Common myeloid progenitor, CD34-positive (primary cell): ENCODE results near the gene PITPNB.

ENCODE experiments used
- CTCF ChIA-PET: fragments of 350-600 bp; sonication (Branson Sonifier 250); formaldehyde crosslinking; loops from one replicate; lab custom pipeline; 2021; ENCODE audit warnings: antibody characterized with exemption; lab: Charles Lee
- POLR2A ChIA-PET: fragments of 350-600 bp; sonication (Branson Sonifier 250); formaldehyde crosslinking; loops from one replicate; lab custom pipeline; 2021; ENCODE audit warnings: antibody characterized with exemption; lab: Charles Lee
- DNase-seq, 3 donors: peaks; one replicate each; pipeline versions ENCODE4 v3.0.0 to v3.0.0-alpha.2; 2013
- H3K27ac ChIP-seq, 2 experiments: 1 replicate in 1 of 2; 2 replicates in 1 of 2; pipeline ENCODE4 v1.7.0; 2013; ENCODE audit warnings: inconsistent platforms in 2 of 2, low read length in 2 of 2, mild to moderate bottlenecking in 2 of 2, low read depth in 1 of 2, moderate library complexity in 1 of 2; ENCODE audit not compliant: severe bottlenecking in 2 of 2, insufficient read depth in 1 of 2, poor library complexity in 1 of 2
- H3K27me3 ChIP-seq, 5 experiments: replicated peaks in 2 of 5; 1 replicate in 3 of 5; 2 replicates in 2 of 5; pipeline versions ENCODE4 v1.6.1 to v1.7.0; 2013; ENCODE audit warnings: low read length in 4 of 5, mild to moderate bottlenecking in 2 of 5, moderate library complexity in 2 of 5, inconsistent platforms in 1 of 5; ENCODE audit not compliant: insufficient read depth in 5 of 5, control insufficient read depth in 4 of 5
- H3K36me3 ChIP-seq, 4 experiments: 1 replicate in 2 of 4; 2 replicates in 2 of 4; pipeline versions ENCODE4 v1.6.1 to v1.7.0; 2013; ENCODE audit warnings: low read length in 3 of 4, control low read depth in 1 of 4, mild to moderate bottlenecking in 1 of 4; ENCODE audit not compliant: control insufficient read depth in 4 of 4, insufficient read depth in 4 of 4
- H3K4me1 ChIP-seq, 4 experiments: 1 replicate in 3 of 4; 2 replicates in 1 of 4; pipeline versions ENCODE4 v1.6.1 to v1.7.1; 2013; ENCODE audit warnings: low read length in 3 of 4, mild to moderate bottlenecking in 3 of 4, control low read depth in 1 of 4, inconsistent platforms in 1 of 4, moderate library complexity in 1 of 4; ENCODE audit not compliant: control insufficient read depth in 4 of 4, insufficient read depth in 4 of 4; ENCODE audit errors: control extremely low read depth in 1 of 4
- H3K4me3 ChIP-seq, 7 experiments: 1 replicate in 4 of 7; 2 replicates in 3 of 7; pipeline versions ENCODE4 v1.5.1 to v1.7.0; 2013; ENCODE audit warnings: mild to moderate bottlenecking in 7 of 7, low read length in 6 of 7, moderate library complexity in 6 of 7, inconsistent platforms in 2 of 7, low read depth in 2 of 7, control low read depth in 1 of 7; ENCODE audit not compliant: insufficient read depth in 4 of 7, control insufficient read depth in 1 of 7; ENCODE audit errors: extremely low read depth in 1 of 7
- H3K9me3 ChIP-seq, 5 experiments: 1 replicate in 4 of 5; 2 replicates in 1 of 5; pipeline versions ENCODE4 v1.6.1 to v1.7.1; 2013; ENCODE audit warnings: low read length in 4 of 5, mild to moderate bottlenecking in 2 of 5, inconsistent platforms in 1 of 5, low read depth in 1 of 5, moderate library complexity in 1 of 5; ENCODE audit not compliant: control insufficient read depth in 4 of 5, insufficient read depth in 2 of 5; ENCODE audit errors: control extremely low read depth in 1 of 5
- WGBS: methylation state at CpG from one replicate; pipeline ENCODE4 v1.1.5; 2013; ENCODE audit not compliant: insufficient coverage; 5-methylcytosine and 5-hydroxymethylcytosine counted together

The PITPNB gene

DNA sequence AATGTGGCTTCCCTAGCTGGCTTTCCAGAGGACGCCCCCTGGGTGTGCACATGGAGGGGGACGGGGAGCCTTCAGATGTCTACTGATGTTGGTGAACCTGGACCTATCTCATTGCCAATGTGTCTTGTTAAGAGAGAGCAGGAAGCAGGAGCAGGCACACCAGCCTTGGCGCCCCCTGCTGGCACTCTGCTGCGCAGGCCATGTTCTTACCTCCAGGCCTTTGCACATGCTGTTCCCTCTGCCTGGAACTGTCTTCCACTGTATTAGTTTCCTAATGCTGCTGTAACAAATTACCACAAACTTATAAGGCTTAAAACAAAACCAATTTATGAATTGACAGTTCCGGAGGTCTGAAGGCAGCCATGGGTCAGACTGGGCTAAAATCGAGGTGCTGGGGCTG is 93.9 kb downstream of the PITPNB start:
- ChIA-PET CTCF (interaction anchor here (1.4 kb wide), 1 partner anchor 101 kb away, joined by 3 read pairs; no protein-coding TSS in a partner anchor), POLR2A (no interaction called here)
- no peak overlapping the region for H3K4me3 ChIP-seq
- DNase-seq = peak in 2 of 3 donors; percentile 30 to 32
- H3K27ac ChIP-seq = no peak overlapping the region
- no peaks in the 10 kb centered on the region for H3K36me3 ChIP-seq
- no peaks in the 10 kb centered on the region for H3K27me3 ChIP-seq
- WGBS = 96% methylated on average over 6 of the region's 6 CpGs
- H3K4me1 ChIP-seq = peaks cover 0 to 5% (median 0%) of the 10 kb centered on the region in 4 experiments
- no peaks in the 10 kb centered on the region for H3K9me3 ChIP-seq

GRCh38 chr22:27823221-27823620 is 95.8 kb downstream of the PITPNB start:
- POLR2A ChIA-PET = no interaction called here
- Histone ChIP-seq H3K9me3 (peaks cover 0 to 2% (median 0%) of the 10 kb centered on the region in 5 experiments), H3K27me3 (no peaks in the 10 kb centered on the region), H3K4me1 (peaks cover 0 to 5% (median 0%) of the 10 kb centered on the region in 4 experiments), H3K4me3 (no peak overlapping the region), H3K36me3 (no peaks in the 10 kb centered on the region), H3K27ac (no peak overlapping the region)
- CTCF ChIA-PET = no interaction called here
- WGBS = 89% methylated on average over 1 of the region's 1 CpG
- DNase-seq = no peak

GRCh38 chr22:27820896-27821866 is 97.9 kb downstream of the PITPNB start:
- DNase-seq = no peak
- H3K36me3 ChIP-seq = no peaks in the 10 kb centered on the region
- H3K27ac ChIP-seq = no peak overlapping the region
- no peak overlapping the region for H3K4me3 ChIP-seq
- no peaks in the 10 kb centered on the region for H3K4me1 ChIP-seq
- H3K9me3 ChIP-seq = peaks cover 0 to 2% (median 0%) of the 10 kb centered on the region in 5 experiments
- ChIA-PET CTCF (no interaction called here), POLR2A (no interaction called here)
- no peaks in the 10 kb centered on the region for H3K27me3 ChIP-seq
- 94% methylated on average over 22 of the region's 22 CpGs for WGBS

- POLR2A ChIA-PET = no interaction called here
- H3K36me3 ChIP-seq = no peaks in the 10 kb centered on the region
- H3K4me3 ChIP-seq = no peak overlapping the region
- CTCF ChIA-PET = no interaction called here
- H3K9me3 ChIP-seq = peaks cover 0 to 2% (median 0%) of the 10 kb centered on the region in 5 experiments
- no peak for DNase-seq
- 90% methylated on average over 3 of the region's 3 CpGs for WGBS
- H3K4me1 ChIP-seq = no peaks in the 10 kb centered on the region
- no peak overlapping the region for H3K27ac ChIP-seq
- no peaks in the 10 kb centered on the region for H3K27me3 ChIP-seq
Measured at GRCh38 chr22:27816552-27816951, 102.5 kb downstream of the PITPNB start.

DNA sequence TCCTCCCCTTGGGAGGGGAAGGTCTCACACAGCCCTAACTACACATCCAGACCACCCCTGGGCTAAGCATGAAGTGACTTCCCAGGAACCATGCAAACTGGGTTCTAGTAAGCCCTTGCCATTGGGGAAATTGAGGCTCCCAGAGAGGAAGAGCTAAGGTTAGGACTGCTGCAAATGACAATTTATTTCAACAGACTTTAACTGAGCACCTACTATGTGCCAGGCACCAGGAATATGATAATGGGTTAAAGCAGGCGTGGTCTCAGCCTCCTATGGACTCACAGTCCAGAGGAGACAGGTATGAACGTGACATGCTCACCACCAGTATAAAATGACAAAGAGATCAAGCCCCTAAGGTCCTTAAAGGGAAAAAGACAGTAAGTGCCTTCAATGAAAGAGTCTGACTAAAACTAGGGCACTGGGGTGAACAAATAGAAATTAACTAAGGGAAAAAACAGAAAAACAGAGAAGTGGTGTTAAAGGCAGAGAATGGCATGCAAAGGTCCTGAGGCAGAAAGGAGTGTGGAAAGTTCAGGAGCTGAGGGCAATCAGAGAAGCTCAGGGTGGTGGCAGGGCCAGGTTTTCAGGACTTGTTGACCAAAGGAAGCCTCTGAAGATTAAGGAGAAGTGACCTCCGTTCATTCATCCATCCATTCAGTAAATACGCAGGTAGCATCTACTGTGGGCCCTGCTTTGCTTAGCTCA is 103.1 kb downstream of the PITPNB start:
- 100% methylated on average over 4 of the region's 4 CpGs for WGBS
- no peak overlapping the region for H3K4me3 ChIP-seq
- H3K27me3 ChIP-seq = no peaks in the 10 kb centered on the region
- H3K9me3 ChIP-seq = peaks cover 0 to 2% (median 0%) of the 10 kb centered on the region in 5 experiments
- no peaks in the 10 kb centered on the region for H3K36me3 ChIP-seq
- DNase-seq = no peak
- CTCF ChIA-PET = no interaction called here
- no peak overlapping the region for H3K27ac ChIP-seq
- POLR2A ChIA-PET = no interaction called here
- H3K4me1 ChIP-seq = no peaks in the 10 kb centered on the region

DNA sequence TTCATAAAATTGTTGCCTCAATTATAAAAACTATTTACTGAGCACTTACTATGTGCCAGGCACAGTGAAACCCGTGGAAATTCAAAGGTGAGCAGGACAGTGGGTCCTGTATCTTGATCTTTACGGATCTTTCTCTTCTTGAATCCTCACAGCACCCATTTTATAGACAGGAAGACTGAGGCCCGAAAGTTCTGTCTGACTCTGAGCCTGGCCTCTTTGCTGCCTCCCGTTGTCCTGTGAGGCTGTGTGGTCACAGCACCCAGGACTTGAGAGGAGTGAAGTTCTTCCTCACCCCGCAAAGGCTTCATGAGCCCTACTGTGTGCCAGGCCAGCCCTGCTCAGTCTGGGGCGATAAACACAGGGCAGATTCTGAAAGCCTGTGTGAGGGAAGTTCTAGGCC is 104.1 kb downstream of the PITPNB start:
- no peak overlapping the region for H3K27ac ChIP-seq
- 92% methylated on average over 5 of the region's 6 CpGs for WGBS
- DNase-seq = no peak
- H3K4me1 ChIP-seq = peaks cover 0 to 4% (median 3%) of the 10 kb centered on the region in 4 experiments
- ChIA-PET POLR2A (no interaction called here), CTCF (no interaction called here)
- H3K36me3 ChIP-seq = no peaks in the 10 kb centered on the region
- no peak overlapping the region for H3K4me3 ChIP-seq
- H3K27me3 ChIP-seq = no peaks in the 10 kb centered on the region
- peaks cover 0 to under 1% (median 0%) of the 10 kb centered on the region in 5 experiments for H3K9me3 ChIP-seq

DNA sequence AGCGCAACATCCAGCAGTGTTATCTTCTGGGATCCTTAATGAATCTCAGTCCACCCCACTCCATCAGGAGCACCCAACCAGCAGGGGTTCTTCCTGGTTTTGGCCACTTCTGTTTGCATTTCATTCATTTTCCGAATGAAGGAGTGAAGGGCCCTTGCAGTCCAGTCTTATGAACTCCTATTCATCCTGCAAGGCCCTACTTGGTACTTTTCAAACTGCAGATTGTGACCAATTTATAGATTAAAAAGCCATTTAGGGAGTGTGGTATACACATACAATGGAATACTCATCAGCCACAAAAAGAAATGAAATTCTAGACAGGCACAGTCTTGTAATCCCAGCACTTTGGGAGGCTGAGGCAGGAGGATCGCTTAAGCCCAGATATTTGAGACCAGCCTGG is 107.3 kb downstream of the PITPNB start:
- POLR2A ChIA-PET = no interaction called here
- Histone ChIP-seq H3K4me3 (no peak overlapping the region), H3K4me1 (peaks cover 0 to 19% (median 9%) of the 10 kb centered on the region in 4 experiments), H3K27ac (no peak overlapping the region), H3K27me3 (no peaks in the 10 kb centered on the region), H3K36me3 (no peaks in the 10 kb centered on the region), H3K9me3 (no peaks in the 10 kb centered on the region)
- no peak for DNase-seq
- 100% methylated on average over 3 of the region's 3 CpGs for WGBS
- CTCF ChIA-PET = no interaction called here
